Mononuclear cell (primary cell): ENCODE results near the gene STAT3. TPM values are rescaled to one million over a fixed set of nuclear protein-coding genes. Genes with fewer than 3 reads are reported as not detected.
"Not testable (repeated sequence)": the region's sequence is repeated elsewhere in the genome, so short reads cannot be mapped to it uniquely, and the experiment has no call there.

Experiments used
- H3K27me3 ChIP-seq: 2 replicates; pipeline ENCODE4 v1.6.0; 2011; ENCODE audit warnings: low read length, control low read depth; ENCODE audit not compliant: insufficient read depth
- H3K4me1 ChIP-seq: 2 replicates; pipeline ENCODE4 v1.5.1; 2011; ENCODE audit warnings: mild to moderate bottlenecking, low read length, control low read depth; ENCODE audit not compliant: insufficient read depth
- H3K4me3 ChIP-seq: 2 replicates; pipeline ENCODE4 v1.5.1; 2011; ENCODE audit warnings: mild to moderate bottlenecking, low read length, moderate library complexity
- H3K9me3 ChIP-seq: 2 replicates; pipeline ENCODE4 v1.5.1; 2011; ENCODE audit warnings: low read depth, mild to moderate bottlenecking, control low read depth, low read length
- total RNA-seq: library from RNA; depleted of rRNA; stranded (reverse); fragments of >200 nt; gene quantifications from one replicate; pipeline ENCODE4 v1.2.3, GENCODE V29; 2012

The STAT3 gene
- total RNA-seq, 1 donor: 216 TPM

GRCh38 chr17:42373896-42374295 lies 14.3 kb downstream of the STAT3 start:
- Histone ChIP-seq H3K27me3 (no peaks in the 10 kb centered on the region), H3K9me3 (no peaks in the 10 kb centered on the region), H3K4me1 (peaks cover 13% of the 10 kb centered on the region), H3K4me3 (no peak overlapping the region)

GRCh38 chr17:42372142-42372541 lies 16.1 kb downstream of the STAT3 start:
- H3K27me3 ChIP-seq: no peaks in the 10 kb centered on the region
- no peak overlapping the region for H3K4me3 ChIP-seq
- H3K4me1 ChIP-seq: peaks cover 21% of the 10 kb centered on the region
- no peaks in the 10 kb centered on the region for H3K9me3 ChIP-seq

- H3K4me1 ChIP-seq: peaks cover 49% of the 10 kb centered on the region
- H3K27me3 ChIP-seq: not testable (repeated sequence)
Measured at GRCh38 chr17:42368797-42369561, 19.3 kb downstream of the STAT3 start.

GRCh38 chr17:42368310-42368709 lies 19.9 kb downstream of the STAT3 start:
- not testable (repeated sequence) for H3K4me3 ChIP-seq, H3K27me3 ChIP-seq, H3K9me3 ChIP-seq
- H3K4me1 ChIP-seq: peaks cover 56% of the 10 kb centered on the region

More at GRCh38 chr17:42368797-42369561, 19.3 kb downstream of the STAT3 start:
- H3K9me3 ChIP-seq, H3K4me3 ChIP-seq: not testable (repeated sequence)

- H3K4me1 ChIP-seq: peaks cover 75% of the 10 kb centered on the region
- H3K27me3 ChIP-seq, H3K9me3 ChIP-seq, H3K4me3 ChIP-seq: not testable (repeated sequence)
Measured at GRCh38 chr17:42366176-42367023, 21.8 kb downstream of the STAT3 start.

GRCh38 chr17:42365136-42365535 lies 23.1 kb downstream of the STAT3 start:
- Histone ChIP-seq H3K4me1 (peaks cover 82% of the 10 kb centered on the region), H3K9me3 (no peaks in the 10 kb centered on the region), H3K27me3 (no peaks in the 10 kb centered on the region), H3K4me3 (no peak overlapping the region)

GRCh38 chr17:42363767-42364585 lies 24.3 kb downstream of the STAT3 start:
- no peak overlapping the region for H3K4me3 ChIP-seq
- H3K9me3 ChIP-seq: no peaks in the 10 kb centered on the region
- peaks cover 80% of the 10 kb centered on the region for H3K4me1 ChIP-seq
- H3K27me3 ChIP-seq: no peaks in the 10 kb centered on the region

- H3K4me1 ChIP-seq: peaks cover 80% of the 10 kb centered on the region
- H3K4me3 ChIP-seq: no peak overlapping the region
- H3K9me3 ChIP-seq: no peaks in the 10 kb centered on the region
- H3K27me3 ChIP-seq: no peaks in the 10 kb centered on the region
Measured at GRCh38 chr17:42363231-42363630, 25.0 kb downstream of the STAT3 start.

- no peak overlapping the region for H3K4me3 ChIP-seq
- peaks cover 75% of the 10 kb centered on the region for H3K4me1 ChIP-seq
- H3K9me3 ChIP-seq: no peaks in the 10 kb centered on the region
- no peaks in the 10 kb centered on the region for H3K27me3 ChIP-seq
Measured at GRCh38 chr17:42362245-42362961, 25.8 kb downstream of the STAT3 start.

GRCh38 chr17:42361781-42362186 lies 26.5 kb downstream of the STAT3 start:
- Histone ChIP-seq H3K4me1 (peaks cover 69% of the 10 kb centered on the region), H3K4me3 (no peak overlapping the region), H3K27me3 (no peaks in the 10 kb centered on the region), H3K9me3 (no peaks in the 10 kb centered on the region)

GRCh38 chr17:42360388-42360787 lies 27.9 kb downstream of the STAT3 start:
- peaks cover 55% of the 10 kb centered on the region for H3K4me1 ChIP-seq
- not testable (repeated sequence) for H3K4me3 ChIP-seq, H3K27me3 ChIP-seq, H3K9me3 ChIP-seq

- H3K27me3 ChIP-seq: no peaks in the 10 kb centered on the region
Measured at GRCh38 chr17:42359133-42359532, 29.1 kb downstream of the STAT3 start.

GRCh38 chr17:42358434-42358833 lies 29.8 kb downstream of the STAT3 start:
- no peaks in the 10 kb centered on the region for H3K27me3 ChIP-seq
- H3K4me1 ChIP-seq: peaks cover 45% of the 10 kb centered on the region
- no peak overlapping the region for H3K4me3 ChIP-seq
- H3K9me3 ChIP-seq: no peaks in the 10 kb centered on the region

More at GRCh38 chr17:42359133-42359532, 29.1 kb downstream of the STAT3 start:
- peaks cover 52% of the 10 kb centered on the region for H3K4me1 ChIP-seq
- H3K4me3 ChIP-seq: no peak overlapping the region
- no peaks in the 10 kb centered on the region for H3K9me3 ChIP-seq
